Stimulated activated CD8-positive, alpha-beta memory T cell treated with anti-CD3 and anti-CD28 coated beads, Interleukin-15, amount 100 ng/mL, for 4 hours (primary cell): ENCODE measurements around the gene LDLRAD4.

Experiments used
- DNase-seq, 2 donors: peaks; one replicate each; pipeline ENCODE4 v3.0.0-alpha.2; 2020; ENCODE audit warnings: low read depth in 2 of 2

Gene LDLRAD4

DNA sequence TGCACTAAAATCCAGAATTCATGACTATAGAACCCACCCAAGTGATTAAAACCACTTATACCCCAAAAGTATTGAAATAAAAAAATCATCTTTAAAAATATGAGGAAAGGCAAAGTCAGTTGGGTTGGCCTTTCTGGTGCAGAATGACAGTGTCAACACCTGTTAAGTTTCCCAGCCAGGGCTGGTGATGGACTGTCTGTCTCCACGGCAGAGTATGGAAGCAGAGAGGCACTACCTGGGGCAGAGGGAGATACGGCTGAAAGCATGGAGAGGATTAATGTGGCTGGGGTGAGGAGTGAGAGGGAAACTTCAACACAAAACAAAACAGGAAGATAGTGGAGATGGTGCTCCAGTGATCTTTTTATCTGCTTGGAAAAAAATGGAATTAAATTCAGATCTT lies 292.0 kb downstream of the LDLRAD4 start:
- DNase-seq: no peak

DNA sequence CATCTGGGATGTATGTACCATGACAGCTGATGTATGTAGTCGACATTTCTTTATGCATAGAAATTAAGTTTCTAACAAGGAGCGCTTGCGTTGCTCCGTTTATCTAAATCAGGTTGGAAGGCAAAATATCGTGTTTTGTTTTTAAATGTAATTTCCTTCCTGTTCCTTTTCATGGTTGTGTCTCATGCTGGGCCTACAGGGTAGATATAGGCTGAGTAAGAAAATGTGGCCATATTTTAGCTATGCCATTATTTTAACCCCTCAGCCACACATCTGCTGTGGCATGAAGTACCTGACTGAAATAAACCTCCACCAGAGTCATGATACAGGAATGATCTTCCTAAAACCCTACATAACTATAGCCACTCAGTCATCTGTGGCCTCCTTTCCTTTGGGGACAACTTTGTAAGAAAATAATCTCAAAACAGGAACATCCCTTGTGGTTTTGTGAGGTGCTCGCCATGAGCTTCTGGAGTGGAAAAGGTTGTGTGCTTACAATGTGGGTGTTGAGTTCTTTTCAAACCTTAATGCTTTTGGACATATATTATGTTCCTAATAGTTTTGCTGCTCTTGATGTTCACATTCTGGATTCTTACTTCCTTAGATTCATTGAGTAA lies 293.5 kb downstream of the LDLRAD4 start:
- no peak for DNase-seq

DNA sequence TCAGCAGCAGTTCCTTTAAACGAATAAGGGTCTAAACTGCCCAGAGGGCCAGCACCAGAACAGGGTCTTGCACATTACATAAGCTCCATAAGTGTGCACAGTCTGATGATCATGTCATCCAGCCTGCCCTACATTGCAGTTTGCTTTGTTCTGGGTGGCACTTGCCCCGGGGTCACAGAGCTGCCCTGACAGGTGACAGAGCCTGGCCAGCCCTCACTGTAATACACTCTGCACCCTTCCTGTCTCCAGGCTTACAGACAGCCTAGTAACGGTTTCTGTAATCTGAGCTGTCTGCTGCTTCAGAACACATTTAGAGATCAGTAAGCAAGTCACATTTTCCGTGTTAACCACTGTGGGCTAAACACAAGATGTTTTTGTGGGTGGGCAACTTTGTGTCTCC lies 294.5 kb downstream of the LDLRAD4 start:
- DNase-seq: no peak

DNA sequence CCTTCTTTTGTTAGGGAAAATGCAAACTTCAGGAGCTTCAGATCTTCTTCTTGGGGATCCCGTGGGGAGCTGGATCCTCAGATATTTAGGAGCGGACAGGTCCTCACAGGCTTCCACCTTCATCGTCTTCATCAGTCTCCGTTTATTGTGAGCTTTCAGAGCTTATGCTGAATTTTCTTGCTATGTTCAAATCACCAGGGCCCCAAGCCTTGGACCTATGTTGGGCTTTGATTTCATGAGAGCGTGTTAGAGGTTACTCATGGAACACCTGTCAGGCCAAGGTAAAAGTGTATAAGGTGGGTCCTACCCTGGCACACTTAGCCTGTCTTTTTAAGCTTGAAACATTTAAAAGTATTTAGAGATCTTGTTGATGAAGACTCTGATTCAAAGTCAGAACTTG lies 294.9 kb downstream of the LDLRAD4 start:
- DNase-seq: no peak

DNA sequence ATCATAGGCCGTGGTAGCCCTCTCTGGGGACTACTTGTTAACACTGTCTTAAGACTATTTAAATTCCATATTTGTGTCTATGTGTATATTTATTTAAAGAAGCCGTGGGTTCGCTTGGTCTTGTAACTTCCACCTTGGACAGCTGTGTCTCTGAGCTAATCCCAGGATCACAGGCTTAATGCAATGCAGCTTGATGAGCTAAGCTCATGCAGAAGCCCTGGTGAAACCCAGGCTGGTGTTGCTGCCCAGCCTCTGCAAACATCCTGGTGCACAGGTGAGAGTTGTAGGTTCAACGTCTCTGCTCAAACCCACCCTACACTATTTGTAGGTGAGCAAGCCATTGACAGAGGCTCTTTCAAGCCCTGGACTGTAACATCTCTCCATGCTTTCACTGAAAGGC lies 296.0 kb downstream of the LDLRAD4 start:
- DNase-seq: no peak

DNA sequence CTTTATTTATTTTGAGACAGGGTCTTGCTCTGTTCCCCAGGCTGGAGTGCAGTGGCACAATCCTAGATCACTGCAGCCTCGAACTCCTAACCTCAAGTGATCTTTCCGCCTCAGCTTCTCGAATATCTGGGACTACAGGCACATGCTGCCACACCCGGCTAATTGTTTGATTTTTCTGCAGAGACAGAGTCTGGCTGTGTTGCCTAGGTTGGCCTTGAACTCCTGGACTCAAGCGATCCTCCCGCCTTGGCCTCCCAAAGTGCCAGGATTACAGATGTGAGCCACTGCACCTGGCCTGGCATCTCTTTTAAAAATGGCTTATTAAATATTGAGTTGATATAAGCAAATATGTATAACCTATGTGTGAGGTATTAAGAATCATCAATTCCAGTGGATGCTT lies 298.3 kb downstream of the LDLRAD4 start:
- DNase-seq: no peak

DNA sequence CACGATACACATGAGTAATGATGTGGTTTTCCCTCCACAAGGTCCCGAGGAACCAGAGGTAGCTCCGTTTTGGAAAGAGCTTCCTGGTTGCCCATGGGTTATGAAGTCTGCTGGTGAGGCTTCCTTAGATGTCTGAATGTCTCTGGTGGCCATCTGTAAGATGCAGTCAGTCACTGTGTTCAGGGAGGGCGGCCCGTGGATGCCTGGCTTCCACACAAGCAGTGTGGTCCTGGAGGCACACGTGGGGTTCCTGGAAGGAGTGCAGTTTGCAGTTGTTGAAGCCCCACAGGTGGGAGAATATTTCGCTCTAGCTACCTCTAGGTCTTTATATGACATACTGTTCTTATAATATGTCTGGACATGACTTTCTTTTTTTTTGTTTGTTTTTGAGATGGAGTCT lies 298.8 kb downstream of the LDLRAD4 start:
- DNase-seq: no peak

DNA sequence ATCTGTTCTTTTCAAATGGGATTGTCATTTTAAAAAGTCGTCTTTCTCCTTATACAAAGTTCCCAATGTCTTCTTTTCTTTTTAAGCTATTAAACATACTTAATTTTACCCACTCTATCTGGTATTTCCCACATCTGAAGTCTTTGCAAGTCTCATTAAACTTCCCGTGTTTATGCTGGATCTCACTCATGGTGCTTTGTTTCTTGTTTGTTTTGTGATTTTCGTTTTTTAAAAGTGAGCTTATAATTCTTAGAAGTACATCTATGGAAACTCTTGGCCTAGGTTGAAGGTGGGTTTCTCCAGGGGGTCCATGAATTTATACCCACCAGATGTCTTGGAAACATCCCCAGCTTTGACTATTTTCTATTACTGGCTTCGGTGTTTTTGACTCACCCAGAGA lies 299.8 kb downstream of the LDLRAD4 start:
- DNase-seq: no peak

DNA sequence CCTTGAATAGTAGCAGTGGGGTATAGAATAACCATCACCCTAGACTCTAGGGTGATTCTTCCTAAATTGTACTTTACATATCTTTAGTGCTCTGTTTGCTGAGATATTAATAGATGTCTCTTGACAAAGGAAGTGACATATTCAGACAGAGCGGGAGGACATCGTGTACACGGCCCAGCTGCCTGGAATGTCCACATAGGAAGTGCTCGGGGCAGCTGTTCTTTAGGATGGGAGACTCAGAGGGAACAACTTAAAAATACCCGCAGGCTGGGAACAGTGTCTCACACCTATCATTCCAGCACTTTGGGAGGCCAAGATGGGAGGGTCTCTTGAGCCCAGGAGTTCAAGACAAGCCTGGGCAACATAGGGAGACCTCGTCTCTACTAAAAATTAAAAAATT lies 301.7 kb downstream of the LDLRAD4 start:
- DNase-seq: no peak

DNA sequence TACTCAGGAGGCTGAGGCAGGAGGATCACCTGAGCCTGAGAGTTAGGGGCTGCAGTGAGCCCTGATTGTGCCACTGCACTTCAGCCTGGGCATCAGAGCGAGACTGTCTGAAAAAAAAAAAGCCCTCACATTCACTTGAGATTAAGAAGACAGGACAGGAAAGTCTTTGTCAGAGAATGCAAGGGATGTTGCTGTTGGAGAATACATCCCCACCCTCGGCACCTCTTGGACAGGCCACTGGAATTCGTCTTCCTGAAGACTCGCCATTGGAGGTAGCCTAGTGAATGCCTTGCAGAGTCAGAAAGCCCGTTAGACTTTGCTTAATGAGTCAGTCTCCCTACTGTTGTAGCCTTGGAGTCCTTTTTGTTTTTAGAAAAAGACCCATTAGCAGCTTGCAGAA lies 302.2 kb downstream of the LDLRAD4 start:
- DNase-seq: no peak

DNA sequence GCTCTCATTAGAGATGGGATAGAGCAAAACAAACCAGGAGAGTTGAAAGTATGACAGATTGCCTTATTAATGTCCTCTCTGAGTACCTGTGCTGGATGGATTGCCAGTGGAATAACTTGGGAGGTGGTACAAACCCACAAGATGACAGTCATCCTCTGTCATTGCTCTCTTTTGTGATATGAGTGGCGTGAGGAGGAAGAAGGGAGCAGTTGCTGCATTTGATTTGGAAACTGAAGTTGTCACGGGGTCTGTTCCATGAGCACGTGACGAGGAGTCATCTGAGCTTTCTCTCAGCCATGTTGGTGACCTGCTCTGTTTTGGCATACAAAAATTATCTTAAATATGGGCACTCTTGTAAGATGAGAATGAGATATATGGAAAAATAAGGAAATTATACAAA lies 302.9 kb downstream of the LDLRAD4 start:
- no peak for DNase-seq

DNA sequence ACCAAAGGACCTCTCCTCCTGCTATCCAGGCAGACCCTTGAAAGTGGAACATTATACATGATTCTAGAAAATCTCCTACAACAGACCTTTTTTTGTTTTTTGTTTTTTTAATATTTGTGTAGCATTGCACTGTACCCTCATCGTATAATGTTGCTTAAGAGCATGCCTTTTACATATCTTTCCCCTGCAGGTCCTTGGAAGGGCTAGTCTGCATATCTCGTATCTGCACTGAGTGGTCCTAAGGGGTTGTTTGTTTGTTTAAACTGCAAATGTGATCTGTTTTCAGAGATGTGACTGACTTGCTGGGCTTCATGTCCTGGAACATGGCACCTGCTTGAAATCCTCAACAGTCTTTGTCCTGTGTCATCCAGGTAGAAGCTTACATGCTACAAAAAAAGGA lies 303.7 kb downstream of the LDLRAD4 start:
- no peak for DNase-seq

DNA sequence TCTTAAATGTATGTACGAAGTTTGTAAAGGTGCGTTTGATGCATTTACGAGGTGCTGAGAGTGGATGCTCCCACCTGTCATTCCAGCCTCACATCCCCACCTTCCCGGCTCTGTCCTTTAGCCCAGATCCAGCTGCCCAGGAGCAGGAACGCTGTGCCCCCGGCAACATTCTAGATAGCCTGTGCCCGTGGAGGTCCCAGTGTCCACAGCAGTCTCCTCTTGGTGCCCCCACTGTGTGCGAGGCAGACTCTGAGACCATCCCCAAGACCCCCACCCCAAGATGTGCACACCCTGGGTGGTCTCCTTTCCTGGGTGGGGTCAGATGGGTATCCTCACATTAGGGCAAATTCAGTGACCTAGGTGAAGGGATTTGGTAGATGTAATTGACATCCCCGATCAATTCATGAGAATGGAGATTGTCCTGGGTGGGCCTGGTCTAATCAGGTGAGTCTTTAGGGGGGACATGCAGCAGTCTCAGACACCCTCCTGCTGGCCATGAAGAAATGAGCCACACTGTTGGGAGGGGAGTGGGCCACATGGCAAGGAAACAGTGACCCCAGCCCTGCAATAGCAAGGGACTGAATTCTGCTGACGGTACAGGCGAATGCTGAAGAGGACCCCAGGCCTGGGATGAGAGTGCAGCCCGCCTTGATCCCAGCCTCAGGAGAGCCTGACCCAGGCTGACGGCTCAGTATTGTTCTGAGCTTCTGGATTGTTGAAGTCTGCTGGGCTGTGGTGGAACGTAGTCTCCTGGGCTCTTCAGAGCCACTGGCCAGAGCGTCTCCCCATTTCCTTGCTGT lies 304.5 kb downstream of the LDLRAD4 start:
- DNase-seq: no peak

DNA sequence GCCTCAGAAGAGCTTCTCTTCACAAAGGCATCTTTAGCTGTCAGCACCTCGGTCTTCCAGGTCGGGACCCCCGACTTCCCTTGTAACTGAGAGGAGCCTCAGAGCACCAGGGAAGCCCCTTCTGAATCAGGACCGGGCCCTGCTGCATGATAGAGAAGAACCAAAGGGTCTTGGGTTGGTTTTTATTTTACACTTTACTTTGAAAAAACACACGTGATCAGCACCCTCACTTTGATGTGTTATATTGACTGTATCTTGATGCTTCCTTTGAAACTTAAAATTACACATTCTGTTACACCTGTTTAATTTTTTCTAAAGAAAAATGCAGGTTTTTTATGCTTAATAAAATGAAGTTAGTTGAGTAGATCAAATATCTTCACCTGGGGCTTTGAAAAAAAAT lies 305.5 kb downstream of the LDLRAD4 start:
- no peak for DNase-seq

DNA sequence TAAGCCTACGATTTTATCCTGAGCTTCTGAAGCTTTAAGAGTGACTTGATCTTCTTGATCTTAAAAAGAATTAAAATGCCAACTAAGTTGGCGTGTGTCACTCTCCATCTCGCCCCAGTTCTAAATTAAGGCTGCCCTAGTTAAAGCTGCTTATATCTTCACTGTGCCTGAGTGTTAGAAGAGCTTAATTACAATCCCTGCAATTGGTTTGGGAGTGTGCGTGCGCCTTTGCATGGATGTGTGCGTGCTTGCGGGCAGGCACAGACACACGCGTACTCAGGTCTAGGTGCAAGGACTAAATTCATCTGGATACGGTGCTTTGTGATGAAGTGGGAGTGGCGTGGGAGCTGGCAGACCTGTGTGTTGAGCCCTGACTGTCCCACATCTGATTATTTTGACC lies 306.3 kb downstream of the LDLRAD4 start:
- no peak for DNase-seq

DNA sequence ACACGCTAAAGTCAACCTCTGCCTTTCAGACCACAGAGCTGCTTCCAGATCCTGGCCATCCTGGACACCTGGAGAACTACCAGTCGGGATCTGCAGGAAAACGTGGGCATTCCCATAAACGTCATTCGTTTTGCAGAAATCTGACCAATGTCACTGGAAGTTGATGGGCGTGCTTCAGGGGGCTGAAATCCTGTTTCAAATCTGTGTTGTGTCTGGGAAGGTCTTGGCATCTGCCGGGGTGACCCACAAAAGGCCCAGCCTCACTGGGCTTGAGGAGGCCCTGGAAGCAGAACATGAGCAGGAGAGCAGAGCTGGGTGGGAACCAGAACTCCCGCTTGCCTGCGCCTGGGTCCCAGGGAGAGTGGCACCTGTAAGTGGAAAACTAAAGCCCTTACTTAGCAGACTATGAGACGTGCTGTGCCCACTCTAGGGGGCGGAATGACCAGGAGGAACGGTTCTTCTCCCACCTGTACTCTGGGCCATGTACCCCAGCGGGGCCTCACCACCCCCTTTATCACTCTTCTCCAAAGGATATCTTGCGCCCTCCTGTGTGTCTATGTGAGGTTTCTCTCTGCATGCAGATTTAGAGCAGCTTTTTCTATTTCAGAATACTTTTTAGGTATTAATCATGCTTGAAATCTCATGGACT lies 306.9 kb downstream of the LDLRAD4 start:
- DNase-seq: no peak

DNA sequence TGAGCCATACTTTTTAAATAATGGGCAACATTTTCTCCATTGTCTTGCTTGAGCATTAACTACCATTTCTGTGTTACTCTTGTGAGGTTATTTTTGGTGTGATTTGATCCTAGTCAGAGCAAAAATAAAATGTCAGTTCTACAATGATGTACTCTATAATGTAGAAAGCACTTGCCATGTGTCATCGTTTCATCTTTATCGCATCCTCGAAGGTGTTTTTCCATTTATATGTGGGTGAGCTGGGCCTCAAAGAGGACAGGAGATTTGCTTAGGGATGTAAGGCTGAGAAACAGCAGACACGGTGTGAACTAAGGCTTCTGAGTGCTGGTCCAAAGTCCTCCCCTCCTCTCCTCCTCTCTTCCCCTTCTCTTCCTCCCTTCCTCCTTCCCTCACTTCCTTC lies 308.0 kb downstream of the LDLRAD4 start:
- no peak for DNase-seq

DNA sequence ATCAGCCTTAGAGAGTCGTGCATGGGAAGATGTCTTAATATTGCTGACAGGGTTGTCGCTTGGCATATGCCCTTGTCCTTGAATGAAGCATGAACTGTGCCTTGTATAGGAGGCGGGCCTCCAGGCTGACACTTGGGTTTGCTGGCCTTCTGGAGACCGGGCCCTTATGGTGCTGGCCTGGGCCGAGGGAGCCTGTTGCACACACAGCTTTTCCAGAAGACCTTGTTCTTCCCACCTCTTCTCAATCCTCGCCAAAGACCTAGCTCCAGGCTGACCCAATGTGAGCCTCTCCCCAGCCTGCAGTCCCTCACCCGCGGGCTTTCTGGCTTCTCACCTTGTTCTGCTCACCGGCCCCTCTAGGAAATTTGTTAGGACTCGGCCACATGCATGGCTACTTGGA lies 308.7 kb downstream of the LDLRAD4 start:
- DNase-seq: no peak

DNA sequence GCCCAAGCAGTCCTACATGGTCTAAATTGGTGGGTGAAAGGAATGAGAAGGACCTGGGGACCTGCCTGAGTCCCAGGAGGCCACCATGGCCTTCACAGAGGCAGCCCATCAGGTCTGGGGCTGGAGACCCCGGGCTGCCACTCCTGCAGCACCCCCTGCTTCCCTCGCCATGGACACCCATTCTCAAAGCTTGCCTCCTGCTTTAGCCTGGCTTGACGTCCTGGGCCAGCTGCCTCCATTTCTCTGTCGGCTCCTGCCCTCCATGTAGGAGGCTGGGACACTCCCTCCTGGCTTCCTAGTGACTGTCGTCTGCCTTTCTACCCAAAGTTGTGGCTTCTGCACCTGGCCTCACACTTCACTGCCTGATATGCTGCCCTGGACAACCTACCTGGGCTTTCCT lies 309.2 kb downstream of the LDLRAD4 start:
- DNase-seq: no peak

DNA sequence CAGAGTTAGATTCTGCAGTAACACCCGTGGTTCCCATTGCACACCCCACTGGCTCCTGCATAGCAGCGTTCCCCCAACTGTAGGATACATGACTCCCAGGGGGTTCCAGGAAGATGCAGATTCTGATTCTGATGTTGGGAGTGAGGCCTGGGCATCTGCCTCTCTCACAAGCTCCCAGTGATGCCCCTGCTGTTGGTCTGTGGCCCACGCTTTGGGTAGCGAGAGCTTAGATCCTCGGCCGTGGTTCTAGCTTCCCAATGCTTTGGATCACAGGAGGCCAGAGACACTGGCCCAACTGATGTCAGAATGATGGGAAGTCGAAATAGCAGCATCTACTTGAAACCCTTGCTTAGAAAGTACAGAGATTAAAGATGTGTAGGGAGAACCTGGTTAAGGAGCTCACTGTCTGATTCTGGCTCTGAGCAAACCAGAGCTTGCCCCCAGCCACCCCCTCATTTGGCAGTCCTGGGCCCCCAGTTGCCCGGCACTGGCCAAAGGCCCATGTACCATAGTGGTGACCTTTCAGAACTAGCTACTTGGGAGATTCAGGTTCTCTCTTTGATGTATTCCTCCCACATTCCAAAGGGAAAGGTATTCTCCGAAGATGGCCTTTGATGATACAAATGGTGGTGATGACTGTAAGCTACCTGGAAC lies 310.3 kb downstream of the LDLRAD4 start:
- no peak for DNase-seq

DNA sequence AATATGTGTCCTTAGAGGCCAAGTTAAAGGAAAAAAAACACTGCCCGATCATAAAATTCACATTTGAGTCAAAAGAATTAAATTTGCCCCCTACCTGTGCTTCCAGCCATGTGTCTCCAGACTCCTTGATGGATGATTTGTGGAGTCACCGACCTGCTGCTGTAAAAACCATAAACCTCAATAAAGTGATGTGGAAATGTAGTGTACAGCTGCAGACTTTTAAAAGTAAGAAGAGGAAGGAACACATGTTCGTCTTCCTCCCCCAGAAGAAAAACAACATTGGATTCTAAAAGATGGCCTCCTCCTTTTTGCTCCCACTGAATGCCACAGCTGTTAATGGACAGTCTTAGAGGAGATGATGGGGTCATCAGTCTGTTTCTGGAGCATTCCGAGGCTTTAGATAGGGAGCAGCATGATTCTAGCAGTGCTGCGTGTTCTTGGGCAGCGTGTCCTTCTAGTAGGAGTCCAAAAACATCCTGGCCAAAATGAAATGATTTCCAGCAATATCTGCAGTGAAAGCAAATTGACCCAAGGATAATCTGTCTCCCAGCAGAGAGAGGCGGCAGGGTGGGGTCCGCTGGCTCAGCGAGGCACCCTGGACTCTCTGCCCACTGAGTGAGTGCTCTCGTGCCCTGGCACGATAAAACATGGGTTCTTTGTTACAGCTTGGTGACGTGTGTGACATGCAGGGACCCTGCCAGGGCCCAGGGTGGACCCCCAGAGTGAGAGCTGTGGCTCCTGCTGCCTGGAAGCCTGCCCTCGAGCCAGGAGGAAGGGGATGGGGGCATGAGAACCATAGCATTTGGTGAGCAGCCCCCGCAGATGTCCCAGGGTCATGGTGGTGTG lies 311.7 kb downstream of the LDLRAD4 start:
- no peak for DNase-seq

DNA sequence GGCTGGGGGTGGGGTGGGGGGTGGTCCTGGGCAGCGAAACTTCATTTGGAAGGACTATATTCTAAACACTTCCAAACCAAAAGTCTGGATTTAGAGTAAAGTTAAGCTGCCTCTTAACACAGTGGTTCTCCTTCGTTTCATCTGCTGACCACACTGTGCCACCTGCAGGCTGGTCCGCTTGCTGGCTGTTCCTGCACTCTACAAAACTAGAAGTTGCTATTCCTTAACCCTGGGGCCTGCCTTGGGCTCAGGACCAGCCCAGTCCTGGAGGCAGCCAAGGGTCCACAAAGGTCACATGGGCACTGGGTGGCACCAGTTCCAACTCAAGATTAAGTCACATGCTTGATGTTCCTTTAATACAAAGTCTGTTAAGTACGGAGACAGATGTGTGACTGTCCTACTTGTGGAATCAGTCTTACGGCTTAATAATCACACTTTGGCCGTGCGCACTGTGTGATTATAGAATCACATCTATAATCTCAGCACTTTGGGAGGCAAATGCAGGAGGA lies 312.4 kb downstream of the LDLRAD4 start:
- no peak for DNase-seq
